Effector memory CD8-positive, alpha-beta T cell (primary cell): ENCODE data around the gene LMAN2.
A peak's percentile ranks its signal among the peaks of the same experiment; 100 is the strongest.

ENCODE experiments used
- ATAC-seq: fragments of 150-1000 bp; cut with Tn5 transposase; replicated peaks from 2 replicates; pipeline ENCODE4 v1.10.0; 2021; ENCODE audit warnings: mild to moderate bottlenecking, moderate library complexity
- DNase-seq, 3 experiments: peaks; one replicate each; pipeline ENCODE4 v3.0.0; 2021
- H3K27ac Mint-ChIP-seq, 2 donors: one replicate each; pipeline ENCODE4 v1.8.0; 2022; ENCODE audit warnings: mild to moderate bottlenecking in 2 of 2, mixed read lengths in 2 of 2, moderate library complexity in 2 of 2
- H3K27me3 Mint-ChIP-seq, 2 donors: one replicate each; pipeline ENCODE4 v1.8.0; 2022; ENCODE audit warnings: mixed read lengths in 2 of 2
- H3K36me3 Mint-ChIP-seq: one replicate; pipeline ENCODE4 v1.8.0; 2022; ENCODE audit warnings: mild to moderate bottlenecking, moderate library complexity, mixed read lengths; ENCODE audit not compliant: insufficient read depth
- H3K4me1 Mint-ChIP-seq, 2 donors: one replicate each; pipeline ENCODE4 v1.8.0; 2022; ENCODE audit warnings: low read depth in 2 of 2, mixed read lengths in 2 of 2
- H3K4me3 Mint-ChIP-seq, 2 donors: one replicate each; pipeline ENCODE4 v1.8.0; 2022; ENCODE audit warnings: mild to moderate bottlenecking in 2 of 2, mixed read lengths in 2 of 2, moderate library complexity in 2 of 2
- H3K9me3 Mint-ChIP-seq, 2 donors: one replicate each; pipeline ENCODE4 v1.8.0; 2022; ENCODE audit warnings: mixed read lengths in 2 of 2

LMAN2 gene

GRCh38 chr5:177372910-177373309 lies 21.4 kb upstream of the LMAN2 start:
- peaks cover 41% of the 10 kb centered on the region for H3K36me3 Mint-ChIP-seq
- no peaks in the 10 kb centered on the region for H3K9me3 Mint-ChIP-seq
- H3K4me1 Mint-ChIP-seq = peaks cover 31 to 47% of the 10 kb centered on the region in 2 donors
- H3K27me3 Mint-ChIP-seq = no peaks in the 10 kb centered on the region
- ATAC-seq (peak; percentile 76), DNase-seq (peak; percentile 23 to 43 (median 36))
- H3K4me3 Mint-ChIP-seq = peak overlapping the region; percentile 67 to 81
- H3K27ac Mint-ChIP-seq = peak overlapping the region; percentile 88 to 91

- Mint-ChIP-seq H3K9me3 (no peaks in the 10 kb centered on the region), H3K27ac (peak overlapping the region; percentile 88 to 91), H3K4me3 (peak overlapping the region; percentile 67 to 81), H3K36me3 (peaks cover 44% of the 10 kb centered on the region), H3K27me3 (no peaks in the 10 kb centered on the region), H3K4me1 (peaks cover 31 to 47% of the 10 kb centered on the region in 2 donors)
- DNase-seq = no peak
- peak; percentile 55 for ATAC-seq
Measured at GRCh38 chr5:177372034-177372896, 20.8 kb upstream of the LMAN2 start.

GRCh38 chr5:177371120-177372033 lies 19.9 kb upstream of the LMAN2 start:
- Mint-ChIP-seq H3K4me3 (peak overlapping the region; percentile 40 to 81), H3K27me3 (no peaks in the 10 kb centered on the region), H3K4me1 (peaks cover 31 to 47% of the 10 kb centered on the region in 2 donors), H3K36me3 (peaks cover 51% of the 10 kb centered on the region), H3K27ac (peak overlapping the region; percentile 64 to 91), H3K9me3 (no peaks in the 10 kb centered on the region)
- ATAC-seq (no peak), DNase-seq (no peak)

- Mint-ChIP-seq H3K27me3 (no peaks in the 10 kb centered on the region), H3K27ac (no peak overlapping the region), H3K4me1 (peaks cover 35 to 50% of the 10 kb centered on the region in 2 donors), H3K4me3 (peak overlapping the region in 1 of 2 donors; percentile 81), H3K36me3 (peaks cover 53% of the 10 kb centered on the region), H3K9me3 (no peaks in the 10 kb centered on the region)
- ATAC-seq (peak; percentile 73), DNase-seq (peak; percentile 25 to 64 (median 63))
Measured at GRCh38 chr5:177370488-177371119, 19.1 kb upstream of the LMAN2 start.

GRCh38 chr5:177369645-177370440 lies 18.4 kb upstream of the LMAN2 start:
- ATAC-seq (no peak), DNase-seq (no peak)
- H3K4me1 Mint-ChIP-seq = peaks cover 36 to 46% of the 10 kb centered on the region in 2 donors
- peak overlapping the region in 1 of 2 donors; percentile 53 for H3K4me3 Mint-ChIP-seq
- no peaks in the 10 kb centered on the region for H3K9me3 Mint-ChIP-seq
- peaks cover 50% of the 10 kb centered on the region for H3K36me3 Mint-ChIP-seq
- peak overlapping the region; percentile 84 to 93 for H3K27ac Mint-ChIP-seq
- H3K27me3 Mint-ChIP-seq = no peaks in the 10 kb centered on the region

GRCh38 chr5:177368869-177369644 lies 17.6 kb upstream of the LMAN2 start:
- H3K36me3 Mint-ChIP-seq = peaks cover 53% of the 10 kb centered on the region
- no peaks in the 10 kb centered on the region for H3K9me3 Mint-ChIP-seq
- H3K27me3 Mint-ChIP-seq = no peaks in the 10 kb centered on the region
- peak in 1 of 3 experiments; percentile 30 for DNase-seq
- H3K4me3 Mint-ChIP-seq = peak overlapping the region; percentile 24 to 53
- peak overlapping the region; percentile 84 to 93 for H3K27ac Mint-ChIP-seq
- no peak for ATAC-seq
- peaks cover 43 to 47% of the 10 kb centered on the region in 2 donors for H3K4me1 Mint-ChIP-seq

- Mint-ChIP-seq H3K9me3 (no peaks in the 10 kb centered on the region), H3K4me3 (peak overlapping the region in 1 of 2 donors; percentile 53), H3K36me3 (peaks cover 53% of the 10 kb centered on the region), H3K4me1 (peaks cover 43 to 44% of the 10 kb centered on the region in 2 donors), H3K27me3 (no peaks in the 10 kb centered on the region), H3K27ac (peak overlapping the region; percentile 84 to 93)
- ATAC-seq (no peak), DNase-seq (no peak)
Measured at GRCh38 chr5:177367981-177368868, 16.8 kb upstream of the LMAN2 start.

- DNase-seq (no peak), ATAC-seq (no peak)
- Mint-ChIP-seq H3K9me3 (no peaks in the 10 kb centered on the region), H3K4me3 (no peak overlapping the region), H3K36me3 (peaks cover 47% of the 10 kb centered on the region), H3K4me1 (peaks cover 42 to 44% of the 10 kb centered on the region in 2 donors), H3K27me3 (no peaks in the 10 kb centered on the region), H3K27ac (no peak overlapping the region)
Measured at GRCh38 chr5:177367323-177367848, 15.9 kb upstream of the LMAN2 start.

- Mint-ChIP-seq H3K4me3 (no peak overlapping the region), H3K4me1 (peaks cover 42 to 44% of the 10 kb centered on the region in 2 donors), H3K27ac (peak overlapping the region in 1 of 2 donors; percentile 72), H3K27me3 (no peaks in the 10 kb centered on the region), H3K36me3 (peaks cover 42% of the 10 kb centered on the region), H3K9me3 (no peaks in the 10 kb centered on the region)
- ATAC-seq (no peak), DNase-seq (no peak)
Measured at GRCh38 chr5:177366528-177367322, 15.3 kb upstream of the LMAN2 start.

GRCh38 chr5:177365845-177366527 lies 14.5 kb upstream of the LMAN2 start:
- peaks cover 39 to 41% of the 10 kb centered on the region in 2 donors for H3K4me1 Mint-ChIP-seq
- DNase-seq (no peak), ATAC-seq (no peak)
- H3K27me3 Mint-ChIP-seq = no peaks in the 10 kb centered on the region
- no peak overlapping the region for H3K4me3 Mint-ChIP-seq
- H3K27ac Mint-ChIP-seq = peak overlapping the region; percentile 65 to 72
- no peaks in the 10 kb centered on the region for H3K9me3 Mint-ChIP-seq
- H3K36me3 Mint-ChIP-seq = peaks cover 36% of the 10 kb centered on the region
